Activated CD4-positive, CD25-positive, alpha-beta regulatory T cell treated with anti-CD3 and anti-CD28 coated beads, Interleukin-2, amount 50 U/mL, for 16 hours (primary cell): Measurements from ENCODE around the gene POC1B.
"Not testable (repeated sequence)": the region's sequence is repeated elsewhere in the genome, so short reads cannot be mapped to it uniquely, and the experiment has no call there.

Experiments used
- DNase-seq: peaks from one replicate; pipeline ENCODE4 v3.0.0-alpha.2; 2020; ENCODE audit warnings: low read depth, low spot score

Gene POC1B

DNA sequence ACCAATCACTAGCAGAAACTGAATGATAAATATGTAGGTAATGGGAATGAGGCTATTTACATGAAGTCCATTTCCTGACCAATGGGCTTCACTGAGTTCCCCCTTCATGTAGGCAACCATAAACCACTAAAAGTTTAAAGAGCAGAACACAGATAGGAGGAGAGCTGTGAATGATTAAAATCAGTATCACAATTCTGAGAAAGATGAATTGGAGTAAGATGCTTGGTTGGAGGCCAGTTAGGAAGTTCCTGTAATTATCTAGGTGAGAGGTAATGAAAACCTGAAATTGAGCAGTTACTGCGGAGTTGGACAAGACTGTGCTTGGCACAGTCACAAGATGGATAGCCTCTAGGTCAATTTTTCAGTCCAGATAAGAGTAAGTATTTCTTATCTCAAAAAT, 57.8 kb downstream of the POC1B start:
- no peak for DNase-seq

DNA sequence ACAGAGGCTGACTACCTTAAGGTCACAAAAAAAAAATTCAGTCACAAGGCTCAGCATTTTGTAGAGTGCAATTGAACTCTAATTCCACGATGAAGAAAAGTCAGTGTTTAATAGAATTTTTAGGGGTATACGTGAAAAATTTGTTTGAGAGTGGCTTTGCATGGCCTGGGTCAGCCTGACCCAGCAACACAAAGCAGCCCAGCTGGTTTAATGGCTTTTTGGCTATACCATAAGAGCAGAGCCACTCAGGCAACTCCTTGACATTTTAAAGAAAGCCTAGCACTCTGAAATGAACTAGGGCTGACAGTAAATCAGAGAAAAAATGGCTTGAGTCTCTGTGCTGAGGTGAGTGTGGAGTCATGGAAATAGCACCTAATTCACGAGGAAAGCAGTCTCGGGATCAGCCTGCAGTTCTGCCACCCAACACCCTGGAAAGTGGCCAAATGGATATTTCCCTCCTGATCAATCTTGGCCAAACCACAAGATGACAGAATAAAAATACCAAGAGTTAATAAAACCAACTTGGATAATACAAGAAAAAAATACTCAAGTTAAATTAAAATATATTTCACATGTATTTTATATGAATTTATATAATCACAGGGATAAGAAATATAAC, 60.8 kb downstream of the POC1B start:
- no peak for DNase-seq

DNA sequence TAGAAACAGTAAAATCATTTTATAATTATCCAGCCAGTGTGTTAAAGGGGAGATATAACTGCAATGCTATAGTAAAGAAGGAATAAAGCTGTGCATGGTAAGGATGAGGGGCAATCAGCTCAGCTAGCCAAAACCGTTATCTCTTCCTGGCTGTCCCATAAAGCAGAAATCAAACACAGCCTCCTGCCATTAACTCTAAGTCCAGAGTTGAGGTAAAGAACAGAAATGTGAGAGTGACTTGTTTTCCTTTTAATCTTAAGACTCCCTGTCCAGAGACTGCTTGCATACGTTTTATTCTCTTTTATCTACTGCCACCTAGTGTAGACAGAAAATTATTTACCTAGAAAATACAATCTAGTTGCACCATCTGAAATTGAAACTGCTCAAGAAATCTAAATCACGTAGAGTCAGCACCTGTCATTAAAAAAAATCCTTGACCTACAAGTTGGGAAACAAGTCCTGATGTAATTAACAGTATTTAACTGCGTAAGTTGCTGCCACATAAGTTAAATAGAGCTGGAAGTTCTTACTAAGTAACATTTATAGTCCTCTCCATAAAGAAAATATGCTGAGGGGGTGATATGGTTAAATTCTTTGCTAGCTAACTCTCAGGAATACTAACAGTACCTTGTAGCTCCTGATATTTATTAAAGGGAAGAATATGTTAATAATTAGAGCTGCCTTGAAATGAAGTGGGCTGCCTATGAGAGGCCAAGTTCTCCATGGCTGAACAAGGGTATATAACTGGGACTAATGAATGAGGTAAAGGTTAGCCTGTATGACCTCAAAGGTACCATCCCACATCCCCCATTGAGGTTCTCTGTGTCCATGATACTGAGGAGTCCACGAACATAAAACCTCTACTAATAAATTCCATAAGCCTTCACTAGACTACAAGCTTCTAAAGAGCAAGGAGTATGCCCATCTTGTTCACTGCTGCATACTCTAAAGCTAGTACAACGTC, 63.9 kb downstream of the POC1B start:
- DNase-seq: no peak

DNA sequence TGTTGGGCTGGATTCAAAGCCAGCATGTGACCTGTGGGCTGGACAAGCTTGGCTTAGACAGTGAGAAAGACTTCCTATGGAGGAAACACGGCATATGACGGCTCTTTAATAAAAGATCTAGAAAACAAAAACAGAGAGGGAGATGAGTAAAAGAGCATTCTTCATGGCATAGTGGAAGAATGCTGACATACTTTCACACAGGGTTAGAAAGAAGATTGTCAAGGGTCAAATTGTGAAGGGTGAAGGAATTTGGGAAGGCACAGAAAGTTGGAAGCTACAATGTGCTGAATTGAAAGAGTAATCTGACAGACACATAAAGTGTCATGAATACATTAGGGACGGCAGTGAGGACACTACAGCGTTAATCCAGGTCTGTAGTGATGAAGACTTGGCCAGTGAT, 64.7 kb downstream of the POC1B start:
- no peak for DNase-seq

DNA sequence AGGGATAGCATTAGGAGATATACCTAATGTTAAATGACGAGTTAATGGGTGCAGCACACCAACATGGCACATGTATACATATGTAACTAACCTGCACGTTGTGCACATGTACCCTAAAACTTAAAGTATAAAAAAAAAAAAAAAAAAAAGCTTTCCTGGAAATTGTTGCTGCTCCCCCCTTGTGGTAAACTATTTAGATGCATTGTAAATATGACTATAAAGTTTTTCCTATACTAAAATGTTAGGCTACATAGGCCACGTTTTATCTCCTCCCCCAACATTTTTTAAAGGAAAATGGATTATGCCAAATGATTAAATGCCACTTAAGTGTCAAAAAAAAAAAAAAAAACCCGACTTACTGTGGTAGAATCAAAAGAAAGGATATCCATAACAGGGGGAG, 66.6 kb downstream of the POC1B start:
- not testable (repeated sequence) for DNase-seq

DNA sequence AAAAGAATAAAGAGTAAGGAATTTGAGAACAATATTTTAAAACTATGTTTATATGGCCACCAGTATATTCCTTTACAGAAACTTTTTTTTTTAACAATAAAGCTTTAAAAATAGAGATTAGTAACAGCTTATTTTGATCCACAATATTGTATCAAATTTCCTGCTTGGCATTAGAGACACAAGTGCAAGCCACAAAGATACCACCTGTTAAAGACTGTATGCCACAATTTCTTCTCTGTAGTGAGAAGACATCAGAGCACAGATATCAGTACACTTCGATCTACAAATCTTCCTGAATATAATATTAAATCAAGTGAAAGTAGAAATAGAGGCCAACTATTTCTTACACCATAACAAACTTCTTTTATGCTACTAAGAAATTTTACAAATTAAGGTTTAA, 69.3 kb downstream of the POC1B start:
- no peak for DNase-seq

DNA sequence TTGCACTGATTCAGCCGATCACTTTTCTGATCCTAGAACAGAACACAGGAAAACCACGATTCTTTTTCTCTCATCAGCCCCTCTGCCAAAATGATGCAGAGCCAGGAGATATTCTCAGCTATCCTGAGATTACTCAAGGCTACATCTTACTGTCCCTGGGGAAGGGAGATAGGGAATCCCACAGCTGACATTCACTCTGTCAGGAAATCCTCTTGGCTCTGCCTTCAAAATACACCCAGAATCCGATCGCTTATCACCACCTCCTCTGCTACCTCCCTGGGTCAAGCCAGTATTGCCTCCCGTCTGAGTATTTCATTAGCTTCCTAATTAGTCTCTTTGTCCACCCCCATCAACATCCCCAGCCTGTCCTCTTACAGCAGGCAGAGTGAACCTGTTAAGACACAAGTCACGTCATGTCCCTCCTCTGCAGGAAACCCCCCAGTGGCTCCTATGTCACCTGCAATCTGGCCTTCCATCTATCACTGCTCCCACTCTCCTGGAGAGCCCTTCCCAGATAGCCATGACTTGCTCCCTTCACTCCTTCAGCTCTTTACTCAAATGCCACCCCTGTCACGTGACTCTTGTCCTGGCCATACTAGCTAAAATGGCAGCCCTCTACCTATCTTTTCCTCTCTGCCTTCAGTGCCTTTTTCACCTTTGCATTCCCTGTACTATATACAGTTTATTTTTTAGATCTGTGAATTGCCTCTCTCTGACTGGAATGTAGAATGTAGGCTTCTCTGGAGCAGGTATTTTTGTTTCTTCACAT, 71.6 kb downstream of the POC1B start:
- DNase-seq: no peak

DNA sequence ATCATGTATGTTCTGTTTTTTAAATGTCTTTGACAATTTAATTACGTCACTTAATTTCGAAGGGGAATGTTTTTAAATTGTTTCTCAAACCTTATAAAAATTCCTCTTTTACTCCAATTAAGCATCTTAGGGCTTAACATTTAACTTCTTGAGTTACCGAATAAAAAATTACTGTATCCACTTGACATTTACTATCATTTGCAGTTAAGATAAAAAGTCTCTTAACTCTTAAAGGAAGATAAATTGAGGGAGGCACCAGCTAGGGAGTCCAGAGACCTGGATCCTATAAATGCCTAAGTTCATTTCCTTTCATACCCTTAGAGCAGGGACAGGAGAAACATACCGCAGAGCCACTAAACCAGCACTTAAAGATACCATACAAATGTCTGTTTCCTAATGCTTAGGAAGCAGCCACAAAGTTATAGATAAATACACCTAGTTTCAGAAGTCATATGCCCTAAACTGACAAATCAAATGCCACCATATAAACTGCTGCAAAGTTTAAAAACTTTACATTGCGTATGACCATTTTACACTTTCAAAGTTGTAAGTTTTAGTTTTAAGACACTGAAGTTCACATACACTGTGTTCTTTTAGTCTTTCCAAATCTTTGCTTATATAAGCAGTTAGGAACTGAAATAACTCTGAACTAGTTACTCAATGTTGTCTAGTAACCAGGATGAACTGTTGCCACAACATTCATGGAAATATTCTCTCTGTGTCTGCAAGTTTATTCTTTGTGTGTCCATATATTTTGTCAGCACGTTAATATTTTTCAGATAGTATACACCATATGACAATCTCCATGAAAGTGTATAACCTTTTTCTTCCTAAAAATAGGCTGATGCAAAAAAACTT, 72.5 kb downstream of the POC1B start:
- DNase-seq: no peak

DNA sequence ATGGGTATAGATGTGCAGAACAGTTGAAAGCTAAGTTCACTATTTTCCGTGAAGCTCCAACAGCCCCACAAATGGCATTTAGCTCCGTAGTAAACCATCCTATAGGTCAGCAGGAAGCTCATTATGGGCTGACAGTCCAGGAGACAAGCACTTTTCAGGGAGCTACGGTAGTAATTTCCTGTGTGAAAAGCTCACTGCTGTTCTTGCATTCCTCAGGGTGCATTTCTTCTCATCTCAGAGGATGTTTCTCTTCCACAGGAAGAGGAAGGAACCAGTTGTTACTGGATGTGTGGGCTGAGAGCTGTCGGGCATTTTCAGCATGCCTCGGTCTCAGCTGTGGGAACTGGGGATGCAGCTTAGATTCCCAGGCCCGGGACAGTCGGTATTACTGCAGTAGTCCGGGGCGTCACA, 74.0 kb downstream of the POC1B start:
- no peak for DNase-seq

DNA sequence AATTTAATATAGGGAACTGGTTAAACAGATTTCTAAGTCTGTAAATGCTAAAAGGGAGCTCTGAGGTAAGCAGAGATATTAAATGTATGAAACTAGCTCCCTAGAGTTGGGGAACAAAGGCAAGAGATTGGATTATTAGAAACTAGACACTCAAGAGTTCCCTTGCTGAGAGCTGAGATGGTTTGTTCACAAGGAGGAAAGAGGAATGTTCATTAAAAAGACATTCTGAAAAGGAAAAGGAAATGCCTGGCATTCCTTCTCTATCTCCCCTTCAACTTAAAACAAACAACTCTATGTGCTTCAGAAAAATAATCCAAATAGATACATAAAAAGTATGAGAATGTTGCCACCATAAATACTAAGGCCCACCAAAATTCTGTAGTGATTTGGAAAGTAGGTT, 74.9 kb downstream of the POC1B start:
- DNase-seq: no peak

DNA sequence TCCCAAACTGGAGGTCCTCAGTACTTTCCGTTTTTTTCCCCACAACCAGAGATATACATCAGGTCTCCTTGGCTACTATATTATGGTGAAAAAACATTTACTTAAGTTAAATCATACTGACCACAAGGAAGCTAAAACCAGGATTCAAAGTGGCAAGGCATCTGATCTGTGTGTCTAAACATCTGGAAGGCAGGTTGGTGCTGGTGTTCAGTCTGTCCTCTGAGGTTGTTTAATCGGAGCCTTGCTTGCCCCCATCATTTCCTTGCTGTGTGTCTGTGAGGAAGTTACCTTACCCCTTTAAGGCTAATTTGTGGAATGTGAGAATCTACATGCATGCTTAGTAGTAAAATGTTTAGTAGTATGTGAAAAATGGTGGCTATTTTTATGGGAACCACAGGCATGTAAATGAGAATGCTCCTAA, 76.9 kb downstream of the POC1B start:
- no peak for DNase-seq

DNA sequence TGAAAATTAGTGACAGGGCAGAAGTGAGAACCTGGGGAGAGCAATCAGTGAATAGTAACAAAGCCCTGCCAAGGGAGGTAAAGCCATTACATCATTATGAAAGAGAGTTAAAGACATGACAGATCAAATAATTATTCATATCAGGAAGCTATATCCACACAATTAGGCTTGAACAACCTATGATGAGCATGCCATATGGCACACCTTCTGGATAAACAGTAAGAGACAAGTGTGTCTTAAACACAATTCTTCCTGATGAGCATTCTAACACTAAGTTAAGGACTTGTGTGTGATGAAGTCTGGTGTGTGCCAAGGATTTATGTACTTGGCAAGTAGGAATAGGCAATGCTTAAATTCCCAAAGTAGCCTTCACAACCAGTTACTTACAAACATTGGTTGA, 77.3 kb downstream of the POC1B start:
- DNase-seq: no peak

DNA sequence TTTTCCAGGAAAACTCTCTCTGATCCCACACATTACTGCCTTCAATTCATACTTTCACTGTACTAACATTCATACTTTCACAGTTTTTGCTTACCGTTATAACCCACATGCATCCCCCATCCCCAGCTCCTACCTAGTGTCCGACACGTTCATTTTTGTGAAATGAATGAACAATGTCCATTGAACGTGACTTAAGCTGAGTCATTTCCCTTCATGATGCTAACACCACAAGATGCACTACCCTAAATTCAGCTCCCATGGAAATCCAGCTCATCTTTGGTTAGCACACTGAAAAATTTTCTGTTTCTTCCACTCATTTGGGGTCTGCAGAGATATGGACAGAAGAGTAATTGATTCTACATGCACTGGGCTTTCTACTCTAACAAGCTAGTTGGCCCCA, 85.9 kb downstream of the POC1B start:
- DNase-seq: no peak

DNA sequence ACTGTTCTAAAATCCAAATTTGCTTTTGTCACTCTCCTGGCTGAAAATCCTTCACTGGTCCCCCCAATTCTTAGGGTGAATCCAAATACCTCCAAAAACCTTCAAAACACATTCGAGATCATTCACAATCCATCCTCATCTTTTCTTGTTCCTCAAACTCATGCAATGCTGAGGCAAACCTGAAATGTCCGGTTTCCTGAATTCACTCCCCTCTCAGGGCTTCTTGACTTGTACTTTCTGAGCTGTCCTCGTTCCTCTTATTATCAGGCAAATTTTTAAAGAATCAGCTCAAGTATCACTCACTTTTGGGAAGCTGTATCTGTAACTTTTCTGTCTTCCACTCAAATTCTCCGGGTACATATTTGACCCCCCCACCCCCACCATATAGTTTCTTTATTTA, 88.6 kb downstream of the POC1B start:
- DNase-seq: no peak

DNA sequence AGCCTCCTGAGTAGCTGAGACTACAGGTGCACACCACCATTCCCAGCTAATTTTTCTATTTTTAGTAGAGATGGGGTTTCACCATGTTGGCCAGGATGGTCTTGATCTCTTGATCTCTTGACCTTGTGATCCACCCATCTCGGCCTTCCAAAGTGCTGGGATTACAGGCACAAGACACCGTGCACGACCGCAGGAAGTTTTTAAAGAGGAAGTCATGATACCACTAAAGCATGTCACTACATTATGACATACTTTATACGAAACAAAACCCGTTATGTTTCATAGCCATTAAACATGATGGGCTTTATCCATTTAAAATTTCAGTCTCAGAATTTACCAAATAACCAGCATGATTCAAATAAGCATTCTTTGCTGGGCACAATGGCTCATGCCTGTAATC, 89.8 kb downstream of the POC1B start:
- DNase-seq: no peak

DNA sequence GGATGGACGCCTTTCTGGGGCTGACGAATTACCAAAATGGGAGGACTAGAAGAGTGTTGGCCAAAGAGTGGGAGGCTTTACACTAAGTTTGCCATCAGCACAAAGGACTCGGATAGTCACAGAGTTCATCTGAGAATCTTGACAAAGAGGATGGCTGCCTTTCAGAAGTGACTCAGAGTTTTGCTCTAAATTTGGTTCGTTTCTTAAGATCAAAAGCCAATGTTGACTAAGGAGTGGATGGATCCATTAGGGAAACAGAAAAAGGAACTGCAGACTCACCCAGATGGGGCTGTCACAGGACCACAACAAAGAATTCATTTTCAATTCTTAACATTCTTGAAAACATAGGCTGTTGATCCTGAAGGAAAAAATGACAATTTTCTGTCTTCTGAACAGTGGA, 92.2 kb downstream of the POC1B start:
- DNase-seq: no peak

DNA sequence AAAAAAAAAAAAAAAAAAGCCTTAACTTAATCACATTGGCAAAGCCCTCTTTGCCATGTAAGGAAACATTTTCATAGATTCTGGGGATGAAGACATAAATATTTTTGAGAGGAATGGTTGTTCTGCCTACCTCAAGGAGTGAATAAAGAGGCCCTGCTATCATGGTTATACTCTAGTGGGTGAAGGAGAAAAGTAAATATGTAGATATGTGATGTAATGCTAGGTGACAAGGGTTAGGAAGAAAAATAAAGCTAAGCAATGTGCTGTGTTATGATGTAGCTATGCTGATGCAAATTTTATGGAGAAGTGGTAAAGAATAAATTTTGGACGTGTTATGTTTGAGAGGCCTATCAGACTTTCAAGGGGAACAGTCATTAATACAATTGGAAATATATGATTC, 93.5 kb downstream of the POC1B start:
- DNase-seq: no peak

DNA sequence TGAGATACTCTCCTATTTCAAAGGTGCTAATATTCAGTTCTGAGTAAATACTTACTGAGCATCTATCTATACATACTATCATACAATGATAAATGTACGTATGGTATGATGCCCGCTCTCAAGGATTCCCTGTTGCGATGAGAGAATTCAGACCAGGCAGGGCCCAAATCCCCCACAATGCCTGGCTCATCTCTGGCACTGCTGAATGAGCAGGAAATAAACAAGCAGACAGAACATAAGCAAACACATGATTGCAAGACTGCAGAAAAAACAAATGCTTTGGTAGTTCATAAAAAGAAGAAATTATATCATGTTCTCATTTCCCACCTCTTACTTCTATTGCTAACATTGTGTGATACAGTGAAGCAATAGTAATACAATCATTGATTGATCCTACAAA, 96.3 kb downstream of the POC1B start:
- no peak for DNase-seq

DNA sequence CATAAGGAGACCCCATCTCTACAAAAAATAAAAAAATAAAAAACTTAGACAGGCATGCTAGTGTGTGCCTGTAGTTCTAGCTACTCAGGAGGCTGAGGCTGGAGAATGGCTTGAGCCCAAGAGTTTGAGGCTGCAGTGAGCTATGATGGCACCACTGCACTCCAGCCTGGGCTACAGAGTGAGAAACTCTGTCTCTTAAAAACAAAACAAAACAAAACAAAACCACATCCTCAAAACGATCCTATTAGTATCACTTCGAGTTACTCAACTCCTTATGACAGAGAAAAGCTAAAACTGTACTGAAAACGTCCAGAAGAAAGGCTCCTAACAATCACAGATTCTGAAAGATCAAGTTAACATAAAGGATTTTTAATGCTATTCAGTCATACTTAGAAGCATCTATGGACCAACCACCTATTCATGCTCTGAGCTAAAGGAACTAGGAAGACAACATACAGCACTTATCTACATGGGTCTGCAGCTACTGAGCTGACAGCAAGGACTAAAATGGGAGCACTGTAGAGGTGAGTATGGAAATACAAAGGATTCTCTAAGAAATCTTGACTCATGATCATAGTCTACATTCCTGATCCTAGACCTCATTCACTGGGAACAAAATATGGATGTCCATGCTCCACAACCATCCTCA, 98.2 kb downstream of the POC1B start:
- no peak for DNase-seq

DNA sequence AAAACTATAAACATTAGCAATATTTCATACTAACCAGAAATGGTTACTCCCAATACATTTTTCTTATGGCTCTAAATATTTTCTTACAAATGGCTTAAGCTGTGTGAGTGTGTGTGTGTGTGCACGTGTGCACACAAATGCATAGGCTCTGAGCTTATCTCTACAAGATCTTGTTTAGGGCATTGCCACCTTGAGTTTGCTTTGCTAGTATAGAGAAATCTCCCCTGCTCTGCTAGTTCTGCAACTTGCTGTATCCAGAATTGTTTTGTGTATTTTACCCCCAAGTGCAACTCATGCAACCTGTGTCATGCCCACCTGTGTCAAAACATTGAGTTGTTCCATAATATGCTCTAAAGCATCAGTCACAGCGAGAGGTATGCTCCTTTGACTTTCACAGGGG, 101.0 kb downstream of the POC1B start:
- no peak for DNase-seq

DNA sequence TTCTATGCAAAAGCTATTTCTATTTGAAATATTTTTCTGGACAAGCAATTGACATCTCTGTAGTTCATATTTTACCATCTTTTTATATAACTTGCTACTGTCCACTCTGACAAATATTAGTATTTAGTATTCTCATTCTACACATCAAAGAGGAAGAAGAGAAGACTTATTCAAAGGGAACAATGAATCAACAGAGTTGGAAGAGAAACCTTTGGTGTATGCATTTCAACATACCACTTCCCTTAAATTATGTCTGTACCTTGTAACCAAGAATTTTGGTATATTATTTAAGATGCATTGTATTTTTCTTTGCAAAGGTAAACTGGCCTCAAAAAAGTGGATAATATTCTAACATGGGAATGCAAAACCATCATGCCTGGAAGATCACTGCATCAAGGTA, 101.5 kb downstream of the POC1B start:
- DNase-seq: no peak
